Heart right ventricle (tissue), 16 donors: Measurements from ENCODE around the gene SLC8B1. TPM values are rescaled to one million over a fixed set of nuclear protein-coding genes. Genes with fewer than 3 reads are reported as not detected.

Experiments used
- ATAC-seq, 8 donors: fragments of 200-7000 bp; cut with Tn5 transposase; one replicate each; pipeline ENCODE4 v1.9.1; 2020; ENCODE audit warnings: mild to moderate bottlenecking in 8 of 8, moderate library complexity in 8 of 8, moderate number of reproducible peaks in 1 of 8
- DNase-seq, 2 donors: peaks; one replicate each; pipeline ENCODE4 v3.0.0-alpha.2; 2020
- H3K27ac ChIP-seq, 10 donors: fragments of 200-600 bp; sonication (generic) in 2 of 10; one replicate each; pipeline versions ENCODE4 v1.5.0 to v1.8.0; 2020 to 2022; ENCODE audit warnings: mild to moderate bottlenecking in 3 of 10
- H3K27me3 ChIP-seq, 7 donors: fragments of 200-600 bp; one replicate each; pipeline ENCODE4 v1.8.0; 2021 to 2022; ENCODE audit warnings: mild to moderate bottlenecking in 2 of 7
- H3K36me3 ChIP-seq, 9 donors: fragments of 200-600 bp; sonication (generic) in 1 of 9; one replicate each; pipeline versions ENCODE4 v1.5.0 to v1.8.0; 2020 to 2022; ENCODE audit warnings: mild to moderate bottlenecking in 2 of 9
- H3K4me1 ChIP-seq, 9 donors: fragments of 200-600 bp; sonication (generic) in 1 of 9; one replicate each; pipeline versions ENCODE4 v1.5.0 to v1.8.0; 2020 to 2022; ENCODE audit warnings: mild to moderate bottlenecking in 4 of 9
- H3K4me3 ChIP-seq, 10 donors: fragments of 200-600 bp; sonication (generic) in 2 of 10; one replicate each; pipeline versions ENCODE4 v1.5.0 to v1.8.0; 2020 to 2022; ENCODE audit warnings: mild to moderate bottlenecking in 7 of 10, moderate library complexity in 2 of 10
- H3K9me3 ChIP-seq, 11 donors: fragments of 200-600 bp in 10 of 11; sonication (generic) in 2 of 11; one replicate each; pipeline versions ENCODE4 v1.5.0 to v1.8.0; 2013 to 2022; ENCODE audit warnings: mild to moderate bottlenecking in 2 of 11, control low read depth in 1 of 11, moderate library complexity in 1 of 11
- CTCF ChIP-seq, 9 donors: fragments of 200-600 bp; sonication (generic) in 2 of 9; IDR thresholded peaks; one replicate each; pipeline versions ENCODE4 v1.5.0 to v1.8.0; 2021 to 2022; ENCODE audit warnings: antibody characterized with exemption in 9 of 9, mild to moderate bottlenecking in 5 of 9, moderate library complexity in 1 of 9
- WGBS, 2 donors: extraction: QIAGEN DNeasy Blood & Tissue Kit; methylation state at CpG; one replicate each; pipeline ENCODE4 v1.1.7; 2013; ENCODE audit warnings: inconsistent platforms in 1 of 2; 5-methylcytosine and 5-hydroxymethylcytosine counted together
- intact Hi-C, 10 donors: fragments of 100-400 bp; cut with DNase I; formaldehyde crosslinking; loops; one replicate each; pipeline versions ENCODE4 v1.11.1 to v1.14.2; 2022
- polyA plus RNA-seq, 2 donors: library from polyadenylated mRNA; stranded (reverse); fragments of 200-250 nt; gene quantifications; one replicate each; pipeline ENCODE4 v1.2.3, GENCODE V29; 2013
- total RNA-seq, 10 donors: library from RNA; stranded (reverse); fragmentation: NEBNext Ultra II Directional in 3 of 10; extraction: Animal tissue kit (Norgen Biotek cat#: 25700) in 3 of 10; gene quantifications; one replicate each; pipeline versions ENCODE4 v1.2.1 to v1.2.4, GENCODE V29; 2021 to 2023
- donor health status: Arrhythmogenic right ventricular cardiomyopathy.
- donor health status: ischemic (EF 13 %, LVEDD 7.1; RV severe dilation, severe dysfunction).
- donor health status: healthy with polysubstance abuse.
- donor health status: DM: no; HTN: yes; CAD: no.
- donor health status: DM: no; HTN: no; CAD: no.
- donor health status: ischemic (EF 25% LVEDD 6.9; RV normal size, moderate dysfunction).
- donor health status: ischemic (EF 25% LVEDD 5.7; RV mildly dilated, moderate dysfunction).
- donor health status: healthy.
- donor health status: DM: yes; HTN: yes; CAD: no.
- donor health status: Ischemic cardiomyopathy.
- donor health status: ischemic (EF 35%, LVEDD 5.7; RV mildly dilated, moderate dysfunction).
- donor health status: nonischemic (EF 11% LVEDD 7.7; RV severe dilation, severe dysfunction).
- donor health status: DM: yes; HTN: yes; CAD: no.
- donor health status: PGD.
- donor health status: ischemic (EF 29% LVEDD 5.4; RV normal size, mild dysfunction).
- donor health status: nonischemic (EF 23%, LVEDD 6.1; RV moderate dilation, normal function).

SLC8B1 gene
- total and polyA plus RNA-seq, 12 donors = 7.2 to 16.9 (median 11.9) TPM

GRCh38 chr12:113289361-113289760 lies 45.5 kb downstream of the SLC8B1 start:
- peak overlapping the region in 1 of 10 donors; percentile 33 for H3K27ac ChIP-seq
- H3K9me3 ChIP-seq = no peaks in the 10 kb centered on the region
- TF ChIP-seq CTCF (IDR thresholded peaks at IDR 0.05) = no peak
- intact Hi-C loops = no loop called here
- DNase-seq (no peak), ATAC-seq (no peak)
- no peaks in the 10 kb centered on the region for H3K27me3 ChIP-seq
- no peak overlapping the region for H3K4me3 ChIP-seq
- H3K36me3 ChIP-seq = peaks cover 0 to 100% (median 94%) of the 10 kb centered on the region in 9 donors
- H3K4me1 ChIP-seq = peaks cover 0 to 20% (median 4%) of the 10 kb centered on the region in 9 donors
- WGBS, 2 donors = 81 to 83% methylated on average over 2 of the region's 2 CpGs

- ATAC-seq (peak in 1 of 8 donors; percentile 6), DNase-seq (no peak)
- H3K4me3 ChIP-seq = no peak overlapping the region
- peaks cover 0 to 15% (median 4%) of the 10 kb centered on the region in 9 donors for H3K4me1 ChIP-seq
- H3K36me3 ChIP-seq = peaks cover 0 to 100% (median 93%) of the 10 kb centered on the region in 9 donors
- H3K27me3 ChIP-seq = no peaks in the 10 kb centered on the region
- intact Hi-C loops = no loop called here
- H3K27ac ChIP-seq = no peak overlapping the region
- no peaks in the 10 kb centered on the region for H3K9me3 ChIP-seq
- no peak for TF ChIP-seq CTCF (IDR thresholded peaks at IDR 0.05)
- WGBS, 2 donors = 95% methylated on average over 19 of the region's 19 CpGs
These were observed 47.0 kb downstream of the SLC8B1 start for GRCh38 chr12:113287899-113288282.

- DNase-seq (no peak), ATAC-seq (peak in 1 of 8 donors; percentile 7)
- Histone ChIP-seq H3K4me3 (no peak overlapping the region), H3K36me3 (peaks cover 0 to 100% (median 92%) of the 10 kb centered on the region in 9 donors), H3K27me3 (no peaks in the 10 kb centered on the region), H3K27ac (no peak overlapping the region), H3K4me1 (peaks cover 0 to 15% (median 4%) of the 10 kb centered on the region in 9 donors), H3K9me3 (no peaks in the 10 kb centered on the region)
- TF ChIP-seq CTCF (IDR thresholded peaks at IDR 0.05) = no peak
- WGBS, 2 donors = 95 to 96% methylated on average over 21 of the region's 21 CpGs
- intact Hi-C loops = no loop called here
These were observed 47.6 kb downstream of the SLC8B1 start for GRCh38 chr12:113287146-113287898.

DNA sequence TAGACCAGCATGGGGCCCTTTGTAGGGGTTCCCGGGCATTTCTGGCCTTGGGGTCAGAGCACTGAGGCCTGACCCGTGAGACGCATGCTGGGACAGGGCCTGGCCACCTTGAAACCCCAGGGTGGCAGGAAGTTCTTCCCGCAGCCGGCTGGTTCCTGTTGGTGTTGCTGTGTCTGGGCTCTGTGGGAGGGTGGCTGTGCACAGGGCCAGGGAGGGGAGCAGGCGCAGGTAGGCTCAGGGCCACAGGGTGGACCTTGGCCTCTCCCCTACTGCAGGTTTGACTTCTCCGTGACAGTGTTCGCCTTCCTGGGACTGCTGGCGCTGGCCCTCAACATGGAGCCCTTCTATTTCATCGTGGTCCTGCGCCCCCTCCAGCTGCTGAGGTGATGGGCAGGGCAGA lies 48.2 kb downstream of the SLC8B1 start:
- Histone ChIP-seq H3K9me3 (no peaks in the 10 kb centered on the region), H3K36me3 (peaks cover 0 to 100% (median 86%) of the 10 kb centered on the region in 9 donors), H3K4me1 (peaks cover 0 to 15% (median 4%) of the 10 kb centered on the region in 9 donors), H3K27ac (peak overlapping the region in 4 of 10 donors; percentile 6 to 41 (median 16)), H3K4me3 (no peak overlapping the region), H3K27me3 (no peaks in the 10 kb centered on the region)
- no peak for DNase-seq
- no peak for ATAC-seq
- 81 to 84% methylated on average over 11 of the region's 11 CpGs for WGBS, 2 donors
- no peak for TF ChIP-seq CTCF (IDR thresholded peaks at IDR 0.05)
- intact Hi-C loops = no loop called here
